Stimulated activated CD8-positive, alpha-beta memory T cell treated with anti-CD3 and anti-CD28 coated beads, Interleukin-12 subunit alpha, Interleukin-12 subunit beta, amount 100 ng/mL, for 24 hours (primary cell): ENCODE results near the gene AKAP9.
"Not testable (repeated sequence)": the region's sequence is repeated elsewhere in the genome, so short reads cannot be mapped to it uniquely, and the experiment has no call there.

Experiments used
- DNase-seq: peaks from one replicate; pipeline ENCODE4 v3.0.0-alpha.2; 2020; ENCODE audit errors: extremely low read depth

AKAP9 gene

DNA sequence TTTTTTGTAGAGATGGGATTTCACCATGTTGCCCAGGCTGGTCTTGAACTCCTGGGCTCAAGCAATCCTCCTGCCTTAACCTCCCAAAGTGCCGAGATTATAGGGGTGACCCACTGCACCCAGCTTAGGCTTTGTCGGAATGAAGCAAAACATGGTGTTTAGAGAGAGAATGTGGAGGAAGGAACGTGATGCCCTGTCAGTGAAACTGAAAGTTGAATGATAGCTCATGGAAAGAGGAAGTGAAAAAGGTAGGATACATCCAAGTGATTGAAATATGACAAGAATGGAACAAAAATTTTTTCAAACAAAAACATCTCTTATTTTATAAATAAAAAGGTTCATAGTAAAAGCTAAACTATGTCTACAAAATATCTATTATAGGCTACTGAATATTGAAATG lies 5.9 kb downstream of the AKAP9 start:
- no peak for DNase-seq

DNA sequence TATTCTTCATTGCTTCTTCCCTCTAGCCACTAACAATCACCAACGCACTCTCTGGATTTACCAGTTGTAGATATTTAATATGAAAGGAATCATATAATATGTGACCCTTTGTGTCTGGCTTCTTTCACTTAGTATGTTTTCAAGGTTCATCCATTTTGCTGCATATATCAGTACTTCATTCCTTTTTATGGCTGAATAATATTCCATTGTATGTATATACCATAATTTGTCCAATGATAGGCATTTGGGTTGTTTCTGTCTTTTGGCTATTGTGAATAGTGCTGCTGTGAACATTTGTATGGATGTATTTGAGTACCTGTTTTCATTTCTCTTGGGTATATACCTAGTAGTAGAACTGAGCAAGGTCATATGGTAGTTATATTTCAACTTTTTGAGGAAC lies 7.3 kb downstream of the AKAP9 start:
- DNase-seq = no peak

DNA sequence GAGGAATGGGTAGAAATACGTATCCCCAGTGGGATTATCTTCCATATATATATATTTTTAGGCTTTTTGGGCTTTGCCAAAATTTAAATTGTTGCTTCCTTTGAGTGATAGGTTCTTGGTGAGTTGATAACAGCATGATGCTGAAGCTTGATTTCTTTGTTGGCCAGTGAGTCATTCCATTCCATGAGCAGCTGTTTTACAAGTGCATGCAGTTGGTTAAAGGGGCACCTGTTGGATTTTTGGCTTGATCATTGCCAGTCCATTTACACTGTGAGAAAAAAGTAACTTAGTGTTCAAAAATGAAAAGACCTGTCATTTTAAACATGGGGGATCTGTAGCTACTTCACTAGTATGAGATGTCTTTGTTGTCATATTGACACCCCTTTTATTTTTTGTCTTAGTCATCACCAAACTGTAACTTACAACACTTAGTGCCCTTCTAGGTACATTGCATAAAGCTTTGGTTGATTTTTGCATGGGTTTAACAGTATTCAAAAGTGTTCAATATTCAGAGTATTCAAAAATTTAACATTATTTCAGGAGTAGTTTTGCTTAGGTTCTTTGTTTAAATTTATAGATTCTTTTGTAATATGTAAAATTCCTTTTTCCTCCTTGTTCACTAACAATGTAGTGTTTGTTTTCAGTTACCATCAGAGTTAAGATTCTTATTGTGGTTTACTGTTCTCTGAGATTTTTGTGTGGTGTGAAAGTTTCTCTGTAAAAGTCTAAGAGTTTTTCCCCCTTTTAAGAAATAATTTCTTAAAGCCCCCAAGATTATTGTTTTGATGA lies 8.8 kb downstream of the AKAP9 start:
- no peak for DNase-seq

DNA sequence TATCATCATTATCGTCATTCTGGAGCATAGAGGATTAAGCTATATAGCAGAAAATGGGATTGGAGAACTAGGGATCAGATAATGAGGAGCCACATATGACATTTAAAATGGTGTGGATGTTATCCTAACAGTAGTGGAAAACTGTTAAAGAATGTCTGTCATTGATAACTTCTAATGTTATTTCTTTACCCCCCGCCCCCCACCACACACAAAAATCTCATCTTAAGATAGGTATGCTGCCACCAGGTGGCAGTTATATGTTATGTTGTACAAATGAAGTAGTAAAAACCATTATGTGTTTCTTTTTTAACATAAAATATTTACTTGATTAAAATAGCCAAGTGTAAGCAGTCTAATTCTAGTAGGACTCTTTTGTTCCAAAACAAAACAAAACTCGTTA lies 13.0 kb downstream of the AKAP9 start:
- DNase-seq = no peak

DNA sequence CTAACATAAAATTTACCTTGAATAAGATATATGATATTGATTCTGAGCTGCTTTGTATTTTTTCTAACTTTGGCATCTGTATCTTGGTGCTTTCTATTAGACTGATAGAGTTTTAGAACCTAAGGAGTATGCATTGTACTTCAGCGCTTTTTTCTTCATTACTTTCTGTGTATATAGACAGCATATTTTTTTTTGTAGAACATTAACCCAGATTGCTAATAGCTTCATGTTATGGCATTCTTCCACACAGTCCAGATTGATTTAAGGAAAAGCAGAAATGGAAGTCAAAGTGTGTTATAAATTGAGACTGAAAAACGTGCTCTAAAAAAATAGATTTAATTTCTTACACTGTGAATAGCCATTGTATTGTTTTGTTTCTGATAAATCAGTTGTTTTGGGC lies 15.8 kb downstream of the AKAP9 start:
- not testable (repeated sequence) for DNase-seq

DNA sequence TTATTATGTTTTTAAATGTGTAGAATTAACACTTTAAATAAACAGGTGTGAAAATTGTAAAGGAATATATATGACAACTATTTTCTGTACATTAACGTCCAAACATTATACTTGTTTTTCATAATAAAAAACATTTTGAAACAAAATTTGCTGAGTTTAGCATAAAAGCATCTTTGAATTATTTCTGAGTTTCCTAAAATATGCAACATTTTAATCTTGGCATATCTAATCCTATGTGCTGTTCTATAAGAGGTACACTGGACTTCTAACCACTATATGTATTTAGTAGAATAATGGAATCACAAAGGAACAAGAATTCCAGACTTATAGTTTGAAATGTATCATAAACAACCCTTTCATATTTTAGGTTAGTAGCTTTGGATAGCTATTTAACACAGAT lies 16.6 kb downstream of the AKAP9 start:
- no peak for DNase-seq

DNA sequence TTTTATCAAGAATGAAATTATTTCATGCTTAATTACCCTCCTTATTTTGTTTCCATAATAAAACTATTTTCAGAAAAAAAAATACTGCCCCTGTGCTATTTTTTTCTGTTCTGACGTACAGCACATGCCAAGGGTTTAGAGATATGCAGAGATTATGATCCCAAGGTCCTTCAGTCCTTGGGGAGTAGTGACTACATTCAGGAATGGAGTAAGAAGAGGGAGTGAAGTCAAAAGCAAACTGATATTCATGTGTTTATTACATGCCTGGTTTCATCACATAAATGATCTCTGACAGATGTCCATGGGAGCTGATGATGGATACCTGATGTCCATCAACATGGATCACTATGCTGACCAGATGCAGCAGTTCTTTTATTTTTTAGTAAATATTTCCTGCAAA lies 17.2 kb downstream of the AKAP9 start:
- no peak for DNase-seq

DNA sequence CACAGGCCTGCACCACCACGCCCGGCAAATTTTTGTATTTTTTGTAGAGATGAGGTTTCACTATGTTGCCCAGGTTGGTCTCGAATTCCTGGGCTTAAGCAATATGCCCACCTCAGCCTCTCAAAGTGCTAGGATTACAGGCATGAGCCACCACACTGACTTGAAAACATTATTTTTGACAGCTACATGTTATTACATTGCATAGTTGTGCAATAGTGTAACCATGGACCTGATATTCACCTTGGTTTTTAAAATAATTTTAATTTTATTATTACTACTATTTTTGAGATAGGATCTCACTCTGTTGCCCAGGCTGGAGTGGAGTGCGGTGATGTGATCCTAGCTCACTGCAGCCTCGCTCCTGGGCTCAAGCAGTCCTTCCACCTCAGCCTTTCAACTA lies 18.4 kb downstream of the AKAP9 start:
- DNase-seq = no peak

DNA sequence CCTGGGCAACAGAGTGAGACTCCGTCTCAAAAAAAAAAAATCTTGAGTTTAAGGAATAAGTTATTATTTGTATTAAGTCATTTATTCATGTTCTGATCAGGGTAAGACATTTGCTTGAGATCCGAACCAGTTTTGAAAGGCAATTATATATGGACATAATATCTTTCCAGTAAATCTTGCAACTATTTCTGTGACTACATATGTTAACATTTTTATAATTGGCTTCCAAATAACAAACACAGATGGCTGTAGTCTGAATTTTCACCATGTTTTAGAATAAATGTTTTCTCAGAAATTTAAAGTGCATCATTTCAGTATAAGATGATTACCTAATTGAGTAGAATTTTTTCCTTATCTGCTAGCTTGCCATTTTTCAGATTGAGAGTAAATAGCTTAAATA lies 21.2 kb downstream of the AKAP9 start:
- DNase-seq = no peak

DNA sequence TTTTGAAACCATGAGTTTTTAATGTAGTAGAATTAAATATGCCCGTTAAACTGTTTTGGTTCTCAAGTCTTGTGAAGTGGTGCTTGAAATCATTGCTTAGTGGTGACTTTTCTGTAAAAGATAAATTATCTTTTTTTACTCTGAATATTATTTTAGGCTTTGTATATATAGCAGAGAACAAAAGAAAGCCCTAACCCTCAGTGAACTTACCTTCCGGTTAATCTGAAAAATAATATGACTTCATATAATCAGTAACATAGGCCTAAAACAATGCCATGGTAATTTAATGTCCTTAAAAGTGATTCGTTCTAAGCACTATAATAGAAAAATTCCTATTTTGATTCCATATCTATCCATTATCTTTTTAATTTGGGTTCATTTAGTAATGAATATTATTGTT lies 21.8 kb downstream of the AKAP9 start:
- DNase-seq = no peak

DNA sequence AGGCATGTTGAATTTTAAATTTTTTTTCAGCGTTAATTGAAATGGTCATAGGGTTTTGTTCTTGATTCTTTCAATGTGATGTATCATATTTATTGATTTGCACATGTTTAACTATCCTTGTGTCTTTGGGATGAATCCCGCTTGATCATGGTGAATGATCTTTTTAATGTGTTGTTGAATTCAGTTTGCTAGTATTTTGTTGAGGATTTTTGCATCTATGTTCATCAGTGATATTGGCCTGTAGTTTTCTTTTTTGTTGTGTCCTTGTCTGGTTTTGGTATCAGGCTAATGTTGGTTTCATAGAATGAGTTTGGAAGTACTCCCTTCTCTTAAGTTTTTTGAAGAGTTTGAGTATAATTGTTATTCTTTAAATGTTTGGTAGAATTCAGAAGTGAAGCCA lies 26.9 kb downstream of the AKAP9 start:
- DNase-seq = not testable (repeated sequence)

DNA sequence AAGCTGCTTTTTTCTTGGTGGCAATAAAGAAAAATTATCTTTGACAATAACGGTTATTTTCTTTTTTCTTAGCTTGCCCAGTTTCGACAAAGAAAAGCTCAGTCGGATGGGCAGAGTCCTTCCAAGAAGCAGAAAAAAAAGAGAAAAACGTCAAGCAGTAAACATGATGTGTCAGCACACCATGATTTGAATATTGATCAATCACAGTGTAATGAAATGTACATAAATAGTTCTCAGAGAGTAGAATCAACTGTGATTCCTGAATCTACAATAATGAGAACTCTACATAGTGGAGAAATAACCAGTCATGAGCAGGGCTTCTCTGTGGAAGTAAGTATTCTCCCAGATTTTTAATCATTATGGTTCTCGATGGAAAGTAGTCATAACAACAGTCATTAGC lies 33.0 kb downstream of the AKAP9 start:
- DNase-seq = no peak

DNA sequence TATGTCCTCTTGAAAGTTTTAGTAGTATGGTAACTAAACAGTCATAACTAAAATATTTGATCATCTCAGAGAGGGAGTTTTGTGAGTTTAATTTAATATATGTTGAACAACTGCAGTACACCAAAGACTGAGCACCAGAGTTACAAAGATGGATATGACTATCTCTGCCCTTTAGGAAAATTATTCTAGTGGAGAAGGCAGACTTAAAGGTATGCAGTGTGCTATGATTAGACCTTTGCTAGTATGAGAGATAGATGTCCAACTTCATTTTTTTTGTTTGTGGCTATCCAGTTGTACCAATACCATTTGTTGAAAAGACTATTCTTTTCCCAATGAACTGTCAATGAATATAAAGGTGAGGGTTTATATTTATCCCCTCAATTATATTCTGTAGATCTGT lies 33.4 kb downstream of the AKAP9 start:
- no peak for DNase-seq

DNA sequence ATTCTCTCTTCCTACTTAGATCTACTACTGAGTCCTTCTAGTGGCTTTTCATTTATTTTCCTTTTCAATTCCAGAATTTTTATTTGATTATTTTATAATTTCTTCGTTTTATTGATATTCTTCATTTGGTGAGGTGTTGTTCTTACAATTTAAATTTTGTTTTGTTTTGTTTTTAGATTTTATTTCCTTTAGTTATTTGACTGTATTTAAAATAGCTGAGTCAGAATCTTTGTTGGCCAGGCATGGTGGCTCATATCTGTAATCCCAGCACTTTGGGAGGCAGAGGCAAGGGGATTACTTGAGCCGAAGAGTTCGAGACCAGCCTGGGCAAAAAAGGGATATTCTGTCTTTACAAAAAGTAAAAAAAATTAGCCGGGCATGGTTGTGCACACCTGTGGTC lies 36.1 kb downstream of the AKAP9 start:
- no peak for DNase-seq

DNA sequence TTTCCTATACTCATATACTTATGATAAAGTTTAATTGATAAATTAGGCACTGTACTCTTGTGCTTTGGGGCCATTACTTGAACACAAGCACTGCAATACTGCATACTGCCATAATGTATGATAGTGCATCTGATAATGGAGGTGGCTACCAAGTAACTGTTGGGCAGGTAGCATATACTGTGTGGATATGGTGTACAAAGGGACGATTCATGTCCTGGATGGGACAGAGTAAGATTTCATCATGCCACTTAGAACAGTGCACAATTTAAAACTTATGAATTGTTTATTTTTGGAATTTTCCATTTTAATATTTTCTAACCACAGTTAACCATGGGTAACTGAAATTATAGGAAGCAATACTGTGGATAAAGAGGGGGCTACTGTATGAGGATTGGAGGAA lies 38.9 kb downstream of the AKAP9 start:
- no peak for DNase-seq

DNA sequence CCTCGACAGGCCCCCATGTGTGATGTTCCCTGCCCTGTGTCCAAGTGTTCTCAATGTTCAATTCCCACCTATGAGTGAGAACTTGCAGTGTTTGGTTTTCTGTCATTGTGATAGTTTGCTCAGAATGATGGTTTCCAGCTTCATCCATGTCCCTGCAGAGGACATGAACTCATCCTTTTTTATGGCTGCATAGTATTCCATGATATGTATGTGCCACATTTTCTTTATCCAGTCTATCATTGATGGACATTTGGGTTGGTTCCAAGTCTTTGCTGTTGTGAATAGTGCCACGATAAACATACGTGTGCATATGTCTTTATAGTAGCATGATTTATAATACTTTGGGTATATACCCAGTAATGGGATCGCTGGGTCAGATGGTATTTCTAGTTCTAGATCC lies 41.7 kb downstream of the AKAP9 start:
- DNase-seq = not testable (repeated sequence)

DNA sequence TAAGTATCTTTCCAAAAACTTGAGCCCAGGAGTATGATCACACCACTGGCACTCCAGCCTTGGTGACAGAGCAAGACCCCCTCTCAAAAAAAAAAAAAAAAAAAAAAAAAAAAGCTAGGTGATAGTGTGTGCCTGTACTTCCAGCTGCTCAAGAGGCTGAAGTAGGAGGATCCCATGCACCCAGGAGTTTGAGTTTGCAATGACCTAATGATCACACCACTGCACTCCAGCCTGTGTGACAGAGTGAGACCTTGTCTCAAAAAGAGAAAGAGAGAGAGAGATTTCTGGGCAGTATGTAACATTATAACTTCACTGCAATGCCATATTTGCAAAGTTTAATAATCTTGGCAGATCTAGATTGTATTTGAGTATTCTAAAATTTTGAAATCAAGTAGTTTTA lies 47.6 kb downstream of the AKAP9 start:
- no peak for DNase-seq

DNA sequence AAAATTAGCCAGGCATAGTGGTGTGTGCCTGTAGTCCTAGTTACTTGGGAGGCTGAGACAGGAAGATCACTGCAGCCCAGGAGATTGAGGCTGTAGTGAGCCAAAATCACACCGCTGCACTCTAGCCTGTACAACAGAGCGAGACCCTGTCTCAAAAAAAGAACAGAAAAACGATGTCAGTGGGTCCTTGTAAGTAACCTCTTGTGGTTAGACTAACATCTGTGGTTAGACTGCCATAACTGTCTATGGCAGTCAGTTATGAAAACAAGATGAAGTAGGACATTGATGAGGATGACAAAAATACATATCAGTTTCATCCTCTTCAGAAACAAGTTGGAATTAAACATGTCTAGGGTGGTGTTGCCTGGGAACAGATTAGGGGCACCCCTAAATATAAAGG lies 53.3 kb downstream of the AKAP9 start:
- no peak for DNase-seq

DNA sequence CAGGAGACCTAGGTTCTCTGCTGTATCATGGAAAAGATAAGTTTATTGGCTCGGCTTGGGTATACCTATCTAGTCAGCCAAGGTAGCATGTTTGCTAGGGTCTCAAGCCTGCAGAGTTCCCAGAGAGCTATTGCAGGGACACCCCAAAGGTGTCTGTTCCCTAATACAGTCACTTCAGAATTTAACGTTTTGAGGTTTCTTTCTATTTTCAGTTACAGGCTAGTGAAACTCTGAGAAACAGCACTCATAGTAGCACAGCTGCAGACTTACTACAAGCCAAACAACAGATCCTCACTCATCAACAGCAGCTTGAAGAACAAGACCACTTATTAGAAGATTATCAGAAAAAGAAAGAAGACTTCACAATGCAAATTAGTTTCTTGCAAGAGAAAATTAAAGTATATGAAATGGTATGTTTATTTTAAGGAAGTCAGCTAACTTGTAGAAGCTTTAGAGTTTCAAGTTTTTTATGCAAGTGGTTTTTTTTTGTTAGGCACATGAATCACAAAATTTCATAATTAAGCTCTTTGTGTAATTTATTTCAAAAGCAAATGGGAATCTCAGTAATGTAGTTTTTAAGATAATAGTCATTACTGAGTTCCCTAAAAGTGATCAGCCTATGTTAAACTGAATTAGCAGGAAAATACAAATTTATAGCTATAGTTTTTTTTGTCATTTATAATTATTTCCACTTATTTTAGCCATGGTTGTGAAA lies 54.9 kb downstream of the AKAP9 start:
- no peak for DNase-seq

DNA sequence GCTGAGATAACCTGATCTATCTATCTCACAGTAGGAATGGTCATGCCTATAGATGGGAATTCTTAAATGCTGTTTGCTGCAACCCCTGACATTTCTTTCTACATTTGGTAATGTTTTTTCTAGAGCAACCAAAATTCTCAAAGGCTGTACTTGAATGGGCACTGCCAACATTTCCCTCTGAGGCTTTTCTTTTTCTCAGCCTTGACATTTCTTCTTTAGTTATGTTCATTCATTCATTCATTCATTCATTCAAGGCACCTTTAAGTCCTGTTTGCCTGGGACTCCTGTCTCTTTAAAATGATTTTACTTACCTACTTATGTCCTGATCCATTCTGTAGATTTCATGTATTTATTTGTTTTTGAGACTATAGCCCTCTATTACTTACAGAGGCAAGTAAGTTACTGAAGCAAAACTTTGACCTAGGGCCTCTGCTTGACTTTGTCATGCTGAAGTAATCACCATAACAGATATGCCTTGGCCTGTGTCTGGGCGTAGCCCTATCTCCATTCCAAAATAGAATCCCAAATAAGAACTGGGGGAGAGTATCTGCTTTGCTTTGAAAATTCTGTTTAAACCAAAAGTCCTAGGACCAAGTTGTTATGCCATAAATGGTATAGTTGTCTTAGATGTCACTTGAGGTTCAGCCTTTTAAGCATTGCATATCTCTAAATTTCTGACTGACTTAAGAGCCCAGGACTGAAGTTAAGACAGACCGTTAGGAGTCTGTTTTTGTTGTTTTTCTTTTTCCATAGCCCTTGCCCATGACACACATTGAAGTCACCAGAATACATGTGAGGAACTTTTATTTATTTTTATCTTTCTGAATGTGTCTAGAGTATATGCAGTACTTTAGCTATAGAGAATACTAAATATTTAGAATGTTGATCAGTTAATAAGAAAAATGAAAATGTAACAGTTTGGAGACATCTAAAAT lies 59.2 kb downstream of the AKAP9 start:
- no peak for DNase-seq

DNA sequence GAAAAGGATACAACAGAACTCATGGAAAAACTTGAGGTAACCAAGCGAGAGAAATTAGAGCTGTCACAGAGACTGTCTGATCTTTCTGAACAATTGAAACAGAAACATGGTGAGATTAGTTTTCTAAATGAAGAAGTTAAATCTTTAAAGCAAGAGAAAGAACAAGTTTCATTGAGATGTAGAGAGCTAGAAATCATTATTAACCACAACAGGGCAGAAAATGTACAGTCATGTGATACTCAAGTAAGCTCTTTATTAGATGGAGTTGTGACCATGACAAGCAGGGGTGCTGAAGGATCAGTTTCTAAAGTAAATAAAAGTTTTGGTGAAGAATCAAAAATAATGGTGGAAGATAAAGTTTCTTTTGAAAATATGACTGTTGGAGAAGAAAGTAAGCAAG lies 62.1 kb downstream of the AKAP9 start:
- no peak for DNase-seq

DNA sequence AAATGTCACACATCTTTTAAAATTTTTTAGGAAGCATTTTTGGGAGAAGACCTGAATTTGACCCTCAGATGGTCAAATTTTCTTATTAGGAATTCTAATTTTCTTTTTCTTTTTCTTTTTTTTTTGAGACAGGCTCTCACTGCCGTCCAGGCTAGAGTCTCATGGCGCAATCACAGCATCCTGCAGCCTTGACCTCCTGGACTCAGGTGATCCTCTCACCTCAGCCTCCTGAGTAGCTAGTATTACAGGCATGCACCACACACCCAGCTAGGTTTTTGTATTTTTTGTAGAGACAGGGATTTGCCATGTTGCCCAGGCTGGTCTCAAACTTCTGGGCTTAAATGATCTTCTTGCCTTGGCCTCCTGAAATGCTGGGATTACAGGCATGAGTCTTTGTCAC lies 65.4 kb downstream of the AKAP9 start:
- no peak for DNase-seq

DNA sequence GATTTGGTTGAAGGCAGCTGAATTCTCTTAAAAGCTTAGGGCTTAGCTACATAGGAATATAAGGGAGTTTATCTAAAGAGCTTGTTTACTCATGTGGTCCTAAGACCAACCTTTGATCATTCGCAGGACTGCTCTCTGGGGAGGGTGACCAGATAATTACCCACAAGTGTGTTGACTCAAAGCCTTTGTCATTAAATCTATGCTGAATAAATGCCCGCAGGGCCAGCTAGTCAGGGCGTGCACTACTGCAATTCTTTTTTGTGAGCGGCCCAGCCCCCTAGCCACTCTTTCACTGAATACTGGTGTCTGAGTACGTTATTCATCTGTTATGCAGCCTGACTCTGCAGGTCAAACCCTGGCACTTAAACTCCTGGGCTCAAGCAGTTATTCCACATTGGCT lies 69.6 kb downstream of the AKAP9 start:
- no peak for DNase-seq
